OCI-LY7 (cell line): ENCODE data around the gene DAB2IP. TPM values are rescaled to one million over a fixed set of nuclear protein-coding genes. Genes with fewer than 3 reads are reported as not detected.

Source experiments
- BruUV-seq: library from RNA; stranded (reverse); fragments of 400-500 nt; replicated peaks from 2 replicates; lab custom pipeline; 2021; lab: Mats Ljungman, UMichigan
- CTCF ChIA-PET: fragments of 300-600 bp; sonication (Branson Sonifier 250); formaldehyde crosslinking; loops from one replicate; lab custom pipeline; 2022; ENCODE audit warnings: antibody characterized with exemption; ENCODE audit not compliant: unreplicated experiment; lab: Charles Lee
- POLR2A ChIA-PET: fragments of 300-600 bp; sonication (Branson Sonifier 250); formaldehyde crosslinking; loops from one replicate; lab custom pipeline; 2022; ENCODE audit warnings: antibody characterized with exemption; lab: Charles Lee
- DNase-seq: peaks from one replicate; pipeline ENCODE4 v3.0.0-alpha.2; 2015; ENCODE audit warnings: low spot score
- H2AFZ ChIP-seq: fragments of 200-600 bp; sonication (generic), shearing (Covaris generic); 2 replicates; pipeline ENCODE4 v1.6.1; 2014; ENCODE audit warnings: mild to moderate bottlenecking, antibody characterized with exemption, low read length, moderate library complexity
- H3K27ac ChIP-seq: fragments of 200-600 bp; sonication (generic); 2 replicates; pipeline ENCODE4 v1.5.1; 2014; ENCODE audit warnings: mixed run types, low read depth, mild to moderate bottlenecking, moderate library complexity, low read length, inconsistent platforms; ENCODE audit not compliant: poor library complexity, severe bottlenecking
- H3K36me3 ChIP-seq: fragments of 200-600 bp; sonication (generic); 2 replicates; pipeline ENCODE4 v1.6.1; 2014; ENCODE audit warnings: mild to moderate bottlenecking, antibody characterized with exemption, low read length, moderate library complexity, mixed read lengths; ENCODE audit not compliant: insufficient read depth
- H3K4me1 ChIP-seq: fragments of 200-600 bp; sonication (generic); 2 replicates; pipeline ENCODE4 v1.5.1; 2014; ENCODE audit warnings: mild to moderate bottlenecking, low read length; ENCODE audit not compliant: insufficient read depth, poor library complexity, severe bottlenecking
- H3K4me2 ChIP-seq: fragments of 200-600 bp; sonication (generic); 2 replicates; pipeline ENCODE4 v1.6.1; 2014; ENCODE audit warnings: mild to moderate bottlenecking, low read length
- H3K4me3 ChIP-seq: fragments of 200-600 bp; sonication (generic); 2 replicates; pipeline ENCODE4 v1.5.1; 2014; ENCODE audit warnings: mild to moderate bottlenecking, low read depth, low read length; ENCODE audit not compliant: poor library complexity, severe bottlenecking
- H3K79me2 ChIP-seq: fragments of 200-600 bp; sonication (generic); 2 replicates; pipeline ENCODE4 v1.6.1; 2016; ENCODE audit warnings: low read depth, mild to moderate bottlenecking, low read length, moderate library complexity, mixed read lengths; ENCODE audit not compliant: insufficient read depth
- H3K9me2 ChIP-seq: fragments of 200-600 bp; sonication (generic); 2 replicates; pipeline ENCODE4 v1.6.1; 2016; ENCODE audit warnings: mild to moderate bottlenecking, low read length, mixed read lengths; ENCODE audit not compliant: insufficient read depth
- H3K9me3 ChIP-seq: fragments of 200-600 bp; sonication (generic); 2 replicates; pipeline ENCODE4 v1.6.1; 2014; ENCODE audit warnings: mild to moderate bottlenecking, mixed run types, low read length, mixed read lengths
- H4K20me1 ChIP-seq: fragments of 200-600 bp; sonication (generic); 2 replicates; pipeline ENCODE4 v1.6.1; 2014; ENCODE audit warnings: mild to moderate bottlenecking, antibody characterized with exemption, low read length, moderate library complexity, mixed read lengths; ENCODE audit not compliant: insufficient read depth
- EZH2phosphoT487 ChIP-seq: fragments of 200-600 bp; sonication (generic); IDR thresholded peaks from 2 replicates; pipeline ENCODE4 v1.6.1; 2018; ENCODE audit warnings: low read depth, borderline replicate concordance, mild to moderate bottlenecking, mixed run types, antibody characterized with exemption, low read length, moderate library complexity, mixed read lengths
- intact Hi-C: fragments of 100-400 bp; cut with micrococcal nuclease; formaldehyde crosslinking; loops from one replicate; pipeline ENCODE4 v1.10.0; 2022; ENCODE audit not compliant: unreplicated experiment
- total RNA-seq, 2 experiments: library from RNA; depleted of rRNA in 1 of 2; stranded (reverse); fragments of >200 nt in 1 of 2; shearing (Covaris generic) in 1 of 2; gene quantifications; 2 replicates each; pipeline ENCODE4 v1.2.3, GENCODE V29; 2014 to 2022
- TF ChIP-seq, protein P1 (sequence below): fragments of 200-600 bp; sonication (generic); conservative IDR thresholded peaks from 2 replicates; pipeline ENCODE4 v1.5.1; 2014; ENCODE audit warnings: mild to moderate bottlenecking, antibody characterized with exemption, low read length, moderate library complexity, mixed read lengths

The DAB2IP gene
- total RNA-seq, 2 experiments from 2014 or later, result 3.9 to 11.1 TPM

DNA sequence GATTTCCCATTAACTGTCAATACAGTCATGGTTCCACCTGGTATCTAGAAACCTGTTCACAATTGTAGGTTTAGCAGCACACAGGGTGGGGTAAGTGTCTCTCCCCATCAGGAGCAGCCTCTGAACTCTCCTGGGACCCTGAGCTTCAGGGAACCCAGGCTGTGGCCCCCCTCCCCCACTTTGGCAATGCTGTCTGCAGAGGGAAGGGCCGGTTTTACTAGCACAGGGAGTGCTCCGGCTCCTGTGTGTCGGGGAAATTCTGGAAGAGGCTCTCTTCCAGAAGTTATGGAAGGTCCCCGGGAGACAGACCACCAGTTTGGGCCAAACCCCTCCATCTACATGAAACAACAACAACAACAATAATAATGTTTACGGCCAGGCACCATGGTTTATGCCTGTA lies 9.9 kb downstream of the DAB2IP start:
- DNase-seq, result no peak
- Histone ChIP-seq H3K4me3 (no peak overlapping the region), H3K36me3 (no peaks in the 10 kb centered on the region), H4K20me1 (no peaks in the 10 kb centered on the region), H3K27ac (no peak overlapping the region), H3K9me2 (no peaks in the 10 kb centered on the region), H3K4me1 (no peaks in the 10 kb centered on the region), H2AFZ (no peak overlapping the region), H3K79me2 (no peaks in the 10 kb centered on the region), H3K9me3 (no peaks in the 10 kb centered on the region), H3K4me2 (no peak overlapping the region)
- POLR2A ChIA-PET, result no interaction called here
- intact Hi-C loops, result no loop called here
- BruUV-seq, result no TSS peak
- CTCF ChIA-PET, result no interaction called here
- TF ChIP-seq EZH2phosphoT487, result no peak
- TF ChIP-seq, protein P1, sequence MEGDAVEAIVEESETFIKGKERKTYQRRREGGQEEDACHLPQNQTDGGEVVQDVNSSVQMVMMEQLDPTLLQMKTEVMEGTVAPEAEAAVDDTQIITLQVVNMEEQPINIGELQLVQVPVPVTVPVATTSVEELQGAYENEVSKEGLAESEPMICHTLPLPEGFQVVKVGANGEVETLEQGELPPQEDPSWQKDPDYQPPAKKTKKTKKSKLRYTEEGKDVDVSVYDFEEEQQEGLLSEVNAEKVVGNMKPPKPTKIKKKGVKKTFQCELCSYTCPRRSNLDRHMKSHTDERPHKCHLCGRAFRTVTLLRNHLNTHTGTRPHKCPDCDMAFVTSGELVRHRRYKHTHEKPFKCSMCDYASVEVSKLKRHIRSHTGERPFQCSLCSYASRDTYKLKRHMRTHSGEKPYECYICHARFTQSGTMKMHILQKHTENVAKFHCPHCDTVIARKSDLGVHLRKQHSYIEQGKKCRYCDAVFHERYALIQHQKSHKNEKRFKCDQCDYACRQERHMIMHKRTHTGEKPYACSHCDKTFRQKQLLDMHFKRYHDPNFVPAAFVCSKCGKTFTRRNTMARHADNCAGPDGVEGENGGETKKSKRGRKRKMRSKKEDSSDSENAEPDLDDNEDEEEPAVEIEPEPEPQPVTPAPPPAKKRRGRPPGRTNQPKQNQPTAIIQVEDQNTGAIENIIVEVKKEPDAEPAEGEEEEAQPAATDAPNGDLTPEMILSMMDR, result no peak

DNA sequence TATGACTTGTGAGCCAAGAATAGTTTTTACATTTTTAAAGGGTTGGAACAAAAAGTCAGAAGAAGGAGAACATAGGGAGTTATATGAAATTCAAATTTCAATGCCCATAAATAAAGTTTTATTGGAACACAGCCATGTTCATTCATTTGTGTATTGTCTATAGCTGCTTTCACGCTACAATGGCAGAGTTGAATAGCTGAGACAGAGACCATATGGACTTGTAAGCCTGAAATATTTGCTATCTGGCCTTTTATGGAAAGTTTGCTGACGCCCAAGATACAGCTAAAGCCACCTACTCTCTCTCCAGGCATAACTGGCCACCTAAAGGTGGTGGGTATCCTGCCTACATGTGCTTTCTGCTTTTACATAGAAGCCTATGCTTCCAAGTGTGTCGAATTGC lies 10.9 kb downstream of the DAB2IP start:
- intact Hi-C loops, result no loop called here
- no peak overlapping the region for H3K27ac ChIP-seq
- H3K4me2 ChIP-seq, result no peak overlapping the region
- no peaks in the 10 kb centered on the region for H3K36me3 ChIP-seq
- TF ChIP-seq, protein P1, result no peak
- no peak for TF ChIP-seq EZH2phosphoT487
- ChIA-PET POLR2A (interaction anchor here (1.5 kb wide), 1 partner anchor 21 kb away, joined by 4 read pairs; no protein-coding TSS in a partner anchor), CTCF (no interaction called here)
- no peak overlapping the region for H3K4me3 ChIP-seq
- no peak for DNase-seq
- H4K20me1 ChIP-seq, result no peaks in the 10 kb centered on the region
- H2AFZ ChIP-seq, result no peak overlapping the region
- H3K79me2 ChIP-seq, result no peaks in the 10 kb centered on the region
- no peaks in the 10 kb centered on the region for H3K4me1 ChIP-seq
- no peaks in the 10 kb centered on the region for H3K9me3 ChIP-seq
- no peaks in the 10 kb centered on the region for H3K9me2 ChIP-seq
- no TSS peak for BruUV-seq

DNA sequence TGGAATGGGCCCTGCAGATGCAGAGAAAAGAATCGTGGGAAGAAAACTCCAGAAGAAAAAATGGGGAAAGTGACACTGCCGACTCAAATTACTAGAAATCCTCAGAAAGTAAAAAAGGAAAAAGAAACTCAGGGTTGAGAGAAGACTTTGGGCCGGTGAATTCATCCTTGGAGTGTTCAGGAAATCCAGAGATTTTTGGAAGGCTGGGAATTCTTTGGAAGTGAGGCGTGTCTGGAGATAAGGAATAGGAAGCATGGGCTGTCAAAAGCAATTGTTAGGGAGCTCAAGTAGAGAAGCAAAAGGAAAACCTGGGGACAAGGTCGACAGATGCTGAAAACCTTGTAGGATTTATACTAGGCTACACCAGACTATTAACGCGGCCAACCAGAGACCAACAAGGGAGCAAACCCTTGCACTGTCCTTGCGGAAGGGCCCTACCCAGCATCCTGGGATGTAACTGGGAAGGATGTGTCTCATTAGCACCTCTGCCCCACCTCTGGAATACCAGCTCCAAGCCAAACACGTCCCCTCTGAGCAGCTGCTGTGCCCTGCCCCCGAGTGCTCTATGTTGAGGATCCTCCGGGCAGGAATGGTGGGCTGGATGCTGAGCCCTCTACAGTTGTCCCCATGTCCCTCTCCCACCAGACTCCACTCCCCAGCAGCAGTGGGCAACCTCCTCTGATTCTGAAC lies 11.6 kb downstream of the DAB2IP start:
- H4K20me1 ChIP-seq, result no peaks in the 10 kb centered on the region
- intact Hi-C loops, result no loop called here
- H3K27ac ChIP-seq, result no peak overlapping the region
- BruUV-seq, result no TSS peak
- DNase-seq, result no peak
- no peaks in the 10 kb centered on the region for H3K4me1 ChIP-seq
- ChIA-PET POLR2A (interaction anchor here (1.5 kb wide), 1 partner anchor 20 kb away, joined by 4 read pairs; no protein-coding TSS in a partner anchor), CTCF (no interaction called here)
- H3K79me2 ChIP-seq, result no peaks in the 10 kb centered on the region
- no peak overlapping the region for H3K4me3 ChIP-seq
- no peaks in the 10 kb centered on the region for H3K9me2 ChIP-seq
- no peaks in the 10 kb centered on the region for H3K9me3 ChIP-seq
- no peak overlapping the region for H3K4me2 ChIP-seq
- no peak overlapping the region for H2AFZ ChIP-seq
- TF ChIP-seq, protein P1, result no peak
- no peak for TF ChIP-seq EZH2phosphoT487
- H3K36me3 ChIP-seq, result no peaks in the 10 kb centered on the region
